Body of pancreas (tissue), 4 donors: ENCODE measurements around the gene TMEM151A.

Experiments
- POLR2A ChIP-seq, 3 donors: fragments of 450-650 bp; IDR thresholded peaks; one replicate each; pipeline ENCODE4 v1.6.1; 2016; ENCODE audit warnings: antibody characterized with exemption in 3 of 3, mild to moderate bottlenecking in 2 of 3
- TF ChIP-seq, protein P1 (sequence below), 7 experiments: fragments of 450-650 bp in 4 of 7; fragments of 200-600 bp in 3 of 7; sonication (generic) in 3 of 7; IDR thresholded peaks; one replicate each; pipeline ENCODE4 v1.5.1; 2016 to 2019; ENCODE audit warnings: antibody characterized with exemption in 7 of 7

DNA sequence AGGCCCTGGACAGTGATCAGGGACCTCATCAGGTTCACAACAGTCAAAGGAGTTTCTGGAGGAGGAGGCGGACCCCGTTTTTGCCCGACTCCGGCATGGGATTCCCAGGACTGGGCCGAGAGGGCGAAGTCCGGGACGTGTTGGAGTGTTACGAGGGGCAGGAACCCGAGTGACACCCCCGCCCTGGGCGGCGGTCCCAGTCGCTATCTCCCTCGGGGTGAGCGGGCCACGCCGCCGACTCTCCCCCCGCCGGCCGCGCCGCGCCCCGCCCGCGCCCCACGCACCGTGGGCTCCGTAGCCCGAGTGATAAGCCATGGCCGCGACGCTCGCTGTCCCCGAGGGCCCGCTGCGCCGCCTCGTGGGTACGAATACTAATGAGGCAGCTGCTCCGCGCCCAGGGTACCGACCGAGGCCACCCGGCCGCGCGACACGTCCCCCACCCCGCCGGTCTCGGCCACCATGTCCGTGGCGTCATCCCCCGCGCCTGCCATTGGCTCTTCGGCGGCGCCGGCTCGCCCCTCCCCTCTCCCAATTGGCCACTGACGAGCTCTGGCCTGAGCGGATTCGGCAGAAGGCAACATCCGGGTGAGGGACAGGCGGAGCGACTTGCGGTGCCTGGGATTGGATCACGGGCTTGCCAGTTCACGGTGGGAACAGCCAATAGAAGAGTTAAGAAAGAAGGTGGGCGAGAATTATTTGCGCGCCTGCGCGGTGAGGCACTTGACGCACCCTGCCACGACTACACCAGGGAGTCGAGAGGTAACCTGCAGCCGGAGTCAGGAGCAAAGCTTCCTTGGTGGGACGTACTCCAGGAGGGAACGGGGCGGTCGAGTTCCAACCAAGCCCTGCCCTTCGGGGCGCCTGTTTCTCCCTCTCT lies 2.8 kb upstream of the TMEM151A start, which contains the start of gene YIF1A:
- peak; percentile 96 to 97 (median 97) for TF ChIP-seq POLR2A (IDR thresholded peaks at IDR 0.05)
- TF ChIP-seq, protein P1, sequence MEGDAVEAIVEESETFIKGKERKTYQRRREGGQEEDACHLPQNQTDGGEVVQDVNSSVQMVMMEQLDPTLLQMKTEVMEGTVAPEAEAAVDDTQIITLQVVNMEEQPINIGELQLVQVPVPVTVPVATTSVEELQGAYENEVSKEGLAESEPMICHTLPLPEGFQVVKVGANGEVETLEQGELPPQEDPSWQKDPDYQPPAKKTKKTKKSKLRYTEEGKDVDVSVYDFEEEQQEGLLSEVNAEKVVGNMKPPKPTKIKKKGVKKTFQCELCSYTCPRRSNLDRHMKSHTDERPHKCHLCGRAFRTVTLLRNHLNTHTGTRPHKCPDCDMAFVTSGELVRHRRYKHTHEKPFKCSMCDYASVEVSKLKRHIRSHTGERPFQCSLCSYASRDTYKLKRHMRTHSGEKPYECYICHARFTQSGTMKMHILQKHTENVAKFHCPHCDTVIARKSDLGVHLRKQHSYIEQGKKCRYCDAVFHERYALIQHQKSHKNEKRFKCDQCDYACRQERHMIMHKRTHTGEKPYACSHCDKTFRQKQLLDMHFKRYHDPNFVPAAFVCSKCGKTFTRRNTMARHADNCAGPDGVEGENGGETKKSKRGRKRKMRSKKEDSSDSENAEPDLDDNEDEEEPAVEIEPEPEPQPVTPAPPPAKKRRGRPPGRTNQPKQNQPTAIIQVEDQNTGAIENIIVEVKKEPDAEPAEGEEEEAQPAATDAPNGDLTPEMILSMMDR (IDR thresholded peaks at IDR 0.05), result peak in 2 of 7 experiments; percentile 9 to 23
